T-cell (primary cell): ENCODE data around the gene FOXP1. TPM values are rescaled to one million over a fixed set of nuclear protein-coding genes. Genes with fewer than 3 reads are reported as not detected.

Experiments used
- ATAC-seq, 4 experiments: fragments of 200-7000 bp in 3 of 4; fragments of 150-1000 bp in 1 of 4; cut with Tn5 transposase; replicated peaks in 1 of 4; 1 replicate in 3 of 4; 2 replicates in 1 of 4; pipeline ENCODE4 v1.10.0; 2021; ENCODE audit warnings: moderate library complexity in 3 of 4, mild to moderate bottlenecking in 2 of 4, moderate number of reproducible peaks in 1 of 4
- CTCF ChIA-PET, 2 donors: fragments of 300-600 bp; sonication (Branson Sonifier 250); formaldehyde crosslinking; loops; one replicate each; lab custom pipeline; 2022; ENCODE audit warnings: antibody characterized with exemption in 2 of 2; lab: Charles Lee
- POLR2A ChIA-PET, 2 donors: fragments of 300-600 bp; sonication (Branson Sonifier 250); formaldehyde crosslinking; loops; one replicate each; lab custom pipeline; 2022; ENCODE audit warnings: antibody characterized with exemption in 2 of 2; lab: Charles Lee
- DNase-seq, 35 experiments: peaks; one replicate each; pipeline versions ENCODE4 v3.0.0 to v3.0.0-alpha.2; 2013 to 2023
- H3K27ac ChIP-seq: one replicate; pipeline ENCODE4 v1.5.1; 2013; ENCODE audit warnings: low read length
- H3K27me3 ChIP-seq, 2 experiments: replicated peaks in 1 of 2; 1 replicate in 1 of 2; 2 replicates in 1 of 2; pipeline versions ENCODE4 v1.6.1 to v1.7.0; 2013; ENCODE audit warnings: low read length in 1 of 2, mixed read lengths in 1 of 2; ENCODE audit not compliant: control insufficient read depth in 2 of 2, insufficient read depth in 2 of 2; ENCODE audit errors: extremely low read depth in 1 of 2
- H3K36me3 ChIP-seq, 2 donors: 1 replicate in 1 of 2; 2 replicates in 1 of 2; pipeline versions ENCODE4 v1.6.1 to v1.7.0; 2013; ENCODE audit warnings: low read length in 1 of 2; ENCODE audit not compliant: control insufficient read depth in 2 of 2, insufficient read depth in 1 of 2; ENCODE audit errors: extremely low read depth in 1 of 2
- H3K4me1 ChIP-seq, 2 experiments: 1 replicate in 1 of 2; 2 replicates in 1 of 2; pipeline versions ENCODE4 v1.6.1 to v1.7.0; 2013; ENCODE audit warnings: low read length in 2 of 2, mixed read lengths in 1 of 2; ENCODE audit not compliant: insufficient read depth in 2 of 2, control insufficient read depth in 1 of 2; ENCODE audit errors: extremely low read depth in 1 of 2
- H3K4me3 ChIP-seq, 2 donors: 1 replicate in 1 of 2; 2 replicates in 1 of 2; pipeline versions ENCODE4 v1.5.1 to v1.7.0; 2013; ENCODE audit warnings: mild to moderate bottlenecking in 2 of 2, low read length in 1 of 2, moderate library complexity in 1 of 2; ENCODE audit not compliant: control insufficient read depth in 1 of 2; ENCODE audit errors: extremely low read depth in 1 of 2
- H3K9me3 ChIP-seq: 2 replicates; pipeline ENCODE4 v1.7.0; 2013
- H3K27ac Mint-ChIP-seq, 2 donors: one replicate each; pipeline ENCODE4 v1.8.0; 2020 to 2021; ENCODE audit warnings: mild to moderate bottlenecking in 2 of 2, mixed read lengths in 2 of 2
- H3K27me3 Mint-ChIP-seq, 2 donors: one replicate each; pipeline ENCODE4 v1.8.0; 2021 to 2022; ENCODE audit warnings: mixed read lengths in 2 of 2
- H3K36me3 Mint-ChIP-seq: one replicate; pipeline ENCODE4 v1.8.0; 2021; ENCODE audit warnings: mixed read lengths
- H3K4me1 Mint-ChIP-seq, 3 donors: one replicate each; pipeline ENCODE4 v1.8.0; 2020 to 2022; ENCODE audit warnings: mixed read lengths in 3 of 3, mild to moderate bottlenecking in 1 of 3
- H3K4me3 Mint-ChIP-seq, 3 donors: one replicate each; pipeline ENCODE4 v1.8.0; 2020 to 2022; ENCODE audit warnings: mild to moderate bottlenecking in 3 of 3, mixed read lengths in 3 of 3, moderate library complexity in 3 of 3
- H3K9me3 Mint-ChIP-seq, 3 donors: one replicate each; pipeline ENCODE4 v1.8.0; 2020 to 2022; ENCODE audit warnings: mixed read lengths in 3 of 3
- WGBS: methylation state at CpG from one replicate; pipeline ENCODE4 v1.1.5; 2013; ENCODE audit warnings: missing lambda C conversion rate; ENCODE audit not compliant: insufficient coverage; 5-methylcytosine and 5-hydroxymethylcytosine counted together
- total RNA-seq, 35 experiments: library from RNA in 6 of 35; stranded (reverse) in 6 of 35; fragments of 120-200 nt in 1 of 35; gene quantifications; one replicate each; pipeline versions ENCODE4 v1.2.1 to v1.2.4 and lab custom pipeline; 2013 to 2026

The FOXP1 gene
- total RNA-seq, 5 donors from 2014 or later (not counting 1 experiment from before 2014, with no cell fraction given), result 258 to 586 (median 290) TPM

DNA sequence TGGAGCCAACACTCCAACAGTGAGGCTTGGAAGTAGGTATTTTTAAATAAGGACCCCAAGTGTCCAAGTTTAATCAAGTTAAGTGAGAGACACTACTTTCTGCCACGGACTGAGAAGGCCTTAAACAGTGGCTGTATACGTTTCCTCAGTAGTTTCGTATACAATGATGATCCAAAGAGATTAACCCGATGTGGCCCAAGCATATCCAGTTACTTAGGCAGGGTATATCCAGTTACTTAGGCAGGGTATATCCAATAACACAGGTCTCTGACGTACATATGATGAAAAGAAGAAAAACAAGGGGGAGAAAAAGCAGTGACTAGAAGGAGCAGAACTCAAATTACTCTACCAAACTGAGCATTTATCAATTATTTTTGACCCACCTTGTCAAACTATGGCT lies 591.4 kb downstream of the FOXP1 start:
- Histone ChIP-seq H3K4me3 (no peak overlapping the region), H3K27ac (no peak overlapping the region), H3K27me3 (no peaks in the 10 kb centered on the region), H3K36me3 (peaks cover 5 to 59% of the 10 kb centered on the region in 2 donors), H3K9me3 (no peaks in the 10 kb centered on the region), H3K4me1 (peaks cover 11 to 22% of the 10 kb centered on the region in 2 experiments)
- no peak for DNase-seq
- Mint-ChIP-seq H3K36me3 (peaks cover 73% of the 10 kb centered on the region), H3K4me3 (peak overlapping the region in 1 of 3 donors; percentile 40), H3K4me1 (peaks cover 54 to 83% (median 83%) of the 10 kb centered on the region in 3 donors), H3K9me3 (no peaks in the 10 kb centered on the region), H3K27me3 (no peaks in the 10 kb centered on the region), H3K27ac (peak overlapping the region; percentile 81 to 85)
- no peak for ATAC-seq
- POLR2A ChIA-PET, result no interaction called here
- 97% methylated on average over 4 of the region's 5 CpGs for WGBS
- CTCF ChIA-PET, result no interaction called here

DNA sequence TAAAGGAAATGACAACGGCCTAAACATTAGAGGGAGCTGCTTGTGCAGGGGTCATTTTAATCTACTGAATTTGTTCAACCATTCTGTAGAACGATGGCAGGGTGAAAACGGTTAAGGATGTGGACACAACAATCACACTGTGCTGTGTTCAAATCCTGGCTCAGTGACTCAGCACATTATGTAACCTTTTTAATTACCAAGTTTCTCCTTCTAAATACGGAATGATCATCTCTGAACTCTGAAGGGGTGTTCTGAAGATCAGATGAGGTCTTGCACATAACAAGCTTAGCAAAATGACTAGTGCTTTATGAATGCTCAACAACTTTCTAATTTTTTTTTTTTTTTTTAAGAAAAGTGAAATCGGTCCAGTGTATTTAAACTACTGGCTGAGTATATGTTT lies 592.8 kb downstream of the FOXP1 start:
- Mint-ChIP-seq H3K27ac (peak overlapping the region; percentile 85 to 86), H3K36me3 (peaks cover 75% of the 10 kb centered on the region), H3K9me3 (no peaks in the 10 kb centered on the region), H3K4me1 (peaks cover 62 to 82% (median 82%) of the 10 kb centered on the region in 3 donors), H3K27me3 (no peaks in the 10 kb centered on the region), H3K4me3 (peak overlapping the region in 2 of 3 donors; percentile 40 to 46)
- Histone ChIP-seq H3K27ac (peak overlapping the region; percentile 29), H3K9me3 (no peaks in the 10 kb centered on the region), H3K4me1 (peaks cover 11 to 22% of the 10 kb centered on the region in 2 experiments), H3K4me3 (no peak overlapping the region), H3K36me3 (peaks cover 2 to 60% of the 10 kb centered on the region in 2 donors), H3K27me3 (no peaks in the 10 kb centered on the region)
- no peak for DNase-seq
- ATAC-seq, result peak in 3 of 4 experiments; percentile 21 to 30 (median 23)
- ChIA-PET POLR2A (interaction anchor here in 1 of 2 donors (0.6 to 1.2 kb wide), 4 partner anchors 14 to 1964 kb away, joined by 3 to 5 read pairs (median 4); no protein-coding TSS in a partner anchor), CTCF (no interaction called here)
- WGBS, result 80% methylated on average over 1 of the region's 5 CpGs

DNA sequence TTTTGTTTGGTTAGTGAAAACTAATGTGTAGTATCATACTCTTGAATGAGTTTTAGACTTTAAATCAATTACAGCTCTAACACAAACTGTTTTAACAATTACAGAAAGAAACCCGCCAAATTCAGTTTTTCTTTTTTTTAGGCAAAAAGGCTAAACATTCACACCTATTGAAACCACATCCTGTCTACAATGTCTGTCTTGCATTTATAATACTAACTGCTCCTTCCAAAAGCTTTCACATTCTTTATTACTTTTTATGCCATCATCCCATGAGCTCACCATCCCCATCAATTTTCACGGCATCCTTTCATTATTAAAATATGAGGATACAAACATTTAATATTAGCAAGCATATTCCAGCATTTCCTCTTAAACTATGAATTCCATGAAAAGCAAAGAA lies 593.3 kb downstream of the FOXP1 start:
- DNase-seq, result peak in 1 of 35 experiments; percentile 42
- no peaks in the 10 kb centered on the region for H3K27me3 Mint-ChIP-seq
- H3K4me1 ChIP-seq, result peaks cover 11 to 22% of the 10 kb centered on the region in 2 experiments
- peak overlapping the region; percentile 85 to 86 for H3K27ac Mint-ChIP-seq
- H3K4me3 Mint-ChIP-seq, result peak overlapping the region; percentile 35 to 46 (median 40)
- peaks cover 2 to 59% of the 10 kb centered on the region in 2 donors for H3K36me3 ChIP-seq
- WGBS, result 8% methylated on average over 1 of the region's 2 CpGs
- CTCF ChIA-PET, result no interaction called here
- H3K27ac ChIP-seq, result peak overlapping the region; percentile 20
- no peak overlapping the region for H3K4me3 ChIP-seq
- no peaks in the 10 kb centered on the region for H3K9me3 ChIP-seq
- no peaks in the 10 kb centered on the region for H3K27me3 ChIP-seq
- POLR2A ChIA-PET, result interaction anchor here in 1 of 2 donors (0.6 to 1.2 kb wide), 4 partner anchors 14 to 1964 kb away, joined by 3 to 5 read pairs (median 4); no protein-coding TSS in a partner anchor
- no peaks in the 10 kb centered on the region for H3K9me3 Mint-ChIP-seq
- H3K36me3 Mint-ChIP-seq, result peaks cover 73% of the 10 kb centered on the region
- ATAC-seq, result peak in 3 of 4 experiments; percentile 52 to 58 (median 53)
- peaks cover 64 to 80% (median 79%) of the 10 kb centered on the region in 3 donors for H3K4me1 Mint-ChIP-seq

DNA sequence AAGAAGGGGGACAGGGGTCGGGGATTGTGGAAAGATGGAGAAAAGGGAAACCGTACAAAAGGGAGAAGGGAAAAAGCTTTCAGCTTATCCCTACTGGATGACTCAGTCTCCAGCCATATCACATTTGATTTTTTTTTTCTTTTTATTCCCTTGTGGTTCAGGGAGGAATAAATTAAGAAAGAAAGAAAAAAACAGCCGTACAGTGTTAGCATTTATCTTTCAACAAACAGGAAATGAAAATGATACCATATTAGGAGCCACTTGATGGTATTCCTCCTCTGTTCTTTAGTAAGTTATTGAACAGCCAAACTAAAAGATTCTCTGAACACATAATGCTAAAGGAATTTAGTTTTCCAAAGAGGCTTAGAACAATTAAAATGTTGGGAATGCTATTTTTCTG lies 594.4 kb downstream of the FOXP1 start:
- Mint-ChIP-seq H3K4me1 (peaks cover 73 to 80% (median 78%) of the 10 kb centered on the region in 3 donors), H3K9me3 (no peaks in the 10 kb centered on the region), H3K36me3 (peaks cover 74% of the 10 kb centered on the region), H3K27me3 (no peaks in the 10 kb centered on the region), H3K4me3 (no peak overlapping the region), H3K27ac (peak overlapping the region in 1 of 2 donors; percentile 44)
- no peak for DNase-seq
- WGBS, result no CpG with 5 or more reads among the region's 3 CpGs
- ChIA-PET CTCF (no interaction called here), POLR2A (interaction anchor here (0.5 to 0.9 kb wide), 3 partner anchors 140 to 1914 kb away, joined by 3 to 5 read pairs (median 3); no protein-coding TSS in a partner anchor)
- H3K9me3 ChIP-seq, result no peaks in the 10 kb centered on the region
- no peak overlapping the region for H3K4me3 ChIP-seq
- H3K4me1 ChIP-seq, result peaks cover 13 to 27% of the 10 kb centered on the region in 2 experiments
- H3K36me3 ChIP-seq, result peaks cover 2 to 62% of the 10 kb centered on the region in 2 donors
- H3K27ac ChIP-seq, result no peak overlapping the region
- H3K27me3 ChIP-seq, result no peaks in the 10 kb centered on the region
- ATAC-seq, result no peak

DNA sequence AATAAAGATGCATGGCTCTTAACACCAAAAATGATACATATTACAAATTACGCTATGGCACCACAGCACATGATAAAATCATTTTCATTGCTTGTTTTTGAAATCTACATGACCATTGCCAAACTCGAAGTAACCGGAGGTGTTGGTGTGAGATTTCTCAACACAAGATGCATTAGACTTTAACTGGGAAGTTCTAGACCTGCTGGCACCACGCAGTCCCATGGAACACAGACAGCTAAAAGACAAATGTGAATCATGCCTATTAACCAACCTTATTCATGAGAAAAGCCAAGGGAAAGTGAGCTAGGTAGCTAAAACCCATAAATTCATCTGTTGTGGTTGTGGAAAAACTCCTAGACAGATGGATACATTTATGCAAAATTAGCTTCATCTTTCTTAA lies 595.4 kb downstream of the FOXP1 start:
- Mint-ChIP-seq H3K9me3 (no peaks in the 10 kb centered on the region), H3K4me1 (peaks cover 79 to 82% (median 81%) of the 10 kb centered on the region in 3 donors), H3K27ac (peak overlapping the region; percentile 43 to 68), H3K36me3 (peaks cover 72% of the 10 kb centered on the region), H3K4me3 (no peak overlapping the region), H3K27me3 (no peaks in the 10 kb centered on the region)
- ATAC-seq (no peak), DNase-seq (no peak)
- H3K4me1 ChIP-seq, result peaks cover 11 to 28% of the 10 kb centered on the region in 2 experiments
- H3K27me3 ChIP-seq, result no peaks in the 10 kb centered on the region
- peaks cover 2 to 58% of the 10 kb centered on the region in 2 donors for H3K36me3 ChIP-seq
- H3K9me3 ChIP-seq, result no peaks in the 10 kb centered on the region
- no peak overlapping the region for H3K4me3 ChIP-seq
- CTCF ChIA-PET, result interaction anchor here (0.5 to 0.6 kb wide), 3 partner anchors 11 to 1904 kb away, joined by 3 read pairs; no protein-coding TSS in a partner anchor
- POLR2A ChIA-PET, result interaction anchor here in 1 of 2 donors (0.6 kb wide), 1 partner anchor 21 kb away, joined by 10 read pairs; no protein-coding TSS in a partner anchor
- WGBS, result no CpG with 5 or more reads among the region's 4 CpGs
- H3K27ac ChIP-seq, result no peak overlapping the region

DNA sequence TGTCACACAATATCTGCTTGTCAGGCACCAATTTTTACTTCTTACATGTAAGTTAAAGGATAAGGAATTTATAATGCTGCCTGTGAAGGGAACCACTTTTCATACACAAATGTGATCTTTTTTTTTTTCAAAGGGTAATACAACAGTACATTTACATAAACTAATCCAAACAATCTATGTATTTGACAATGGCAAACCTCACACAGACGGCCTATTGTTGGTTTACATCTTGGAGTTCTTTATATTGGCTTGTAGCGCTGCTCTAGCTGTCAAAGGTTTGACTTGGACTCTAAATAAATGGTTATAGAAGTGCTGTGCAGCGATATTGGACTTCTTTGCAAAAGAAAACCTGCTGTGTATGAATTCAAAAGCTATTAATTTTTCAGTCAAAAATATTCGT lies 598.0 kb downstream of the FOXP1 start:
- Histone ChIP-seq H3K27ac (no peak overlapping the region), H3K27me3 (no peaks in the 10 kb centered on the region), H3K9me3 (no peaks in the 10 kb centered on the region), H3K4me1 (peaks cover 16 to 28% of the 10 kb centered on the region in 2 experiments), H3K36me3 (peaks cover 0 to 51% of the 10 kb centered on the region in 2 donors), H3K4me3 (no peak overlapping the region)
- no peak overlapping the region for H3K4me3 Mint-ChIP-seq
- no peak for ATAC-seq
- no peak for DNase-seq
- peaks cover 79 to 81% (median 81%) of the 10 kb centered on the region in 3 donors for H3K4me1 Mint-ChIP-seq
- H3K9me3 Mint-ChIP-seq, result no peaks in the 10 kb centered on the region
- H3K27ac Mint-ChIP-seq, result peak overlapping the region in 1 of 2 donors; percentile 58
- POLR2A ChIA-PET, result interaction anchor here in 1 of 2 donors (0.5 kb wide), 1 partner anchor 29 kb away, joined by 7 read pairs; no protein-coding TSS in a partner anchor
- H3K36me3 Mint-ChIP-seq, result peaks cover 74% of the 10 kb centered on the region
- CTCF ChIA-PET, result no interaction called here
- no peaks in the 10 kb centered on the region for H3K27me3 Mint-ChIP-seq
- 100% methylated on average over 2 of the region's 4 CpGs for WGBS
